C4-2B (cell line): ENCODE data around the gene TMEM39A.

ENCODE experiments used
- H3K27ac ChIP-seq: fragments of 450-650 bp; 2 replicates; pipeline ENCODE4 v1.5.1; 2017
- CTCF ChIP-seq: fragments of 450-650 bp; conservative IDR thresholded peaks from 2 replicates; pipeline ENCODE4 v1.5.1; 2017; ENCODE audit warnings: mild to moderate bottlenecking
- ZFX ChIP-seq: fragments of 450-650 bp; IDR thresholded peaks from 2 replicates; pipeline ENCODE4 v1.6.1; 2017

TMEM39A gene

GRCh38 chr3:119456469-119456868, 6.9 kb downstream of the TMEM39A start:
- no peak overlapping the region for H3K27ac ChIP-seq
- no peak for TF ChIP-seq CTCF
- no peak for TF ChIP-seq ZFX

GRCh38 chr3:119453822-119454221, 9.6 kb downstream of the TMEM39A start:
- no peak overlapping the region for H3K27ac ChIP-seq

GRCh38 chr3:119444590-119444989, 18.8 kb downstream of the TMEM39A start:
- H3K27ac ChIP-seq = no peak overlapping the region
- TF ChIP-seq CTCF (no peak), ZFX (no peak)

More at GRCh38 chr3:119453822-119454221, 9.6 kb downstream of the TMEM39A start:
- TF ChIP-seq ZFX = no peak
- no peak for TF ChIP-seq CTCF

GRCh38 chr3:119443179-119443578, 20.2 kb downstream of the TMEM39A start:
- TF ChIP-seq ZFX = no peak
- no peak for TF ChIP-seq CTCF
- H3K27ac ChIP-seq = no peak overlapping the region

- TF ChIP-seq ZFX (no peak), CTCF (no peak)
- no peak overlapping the region for H3K27ac ChIP-seq
Observed at GRCh38 chr3:119437691-119438258, 25.6 kb downstream of the TMEM39A start.

- H3K27ac ChIP-seq = no peak overlapping the region
- TF ChIP-seq ZFX (no peak), CTCF (no peak)
Observed at GRCh38 chr3:119436977-119437376, 26.4 kb downstream of the TMEM39A start.

GRCh38 chr3:119434703-119435102, 28.7 kb downstream of the TMEM39A start:
- no peak overlapping the region for H3K27ac ChIP-seq
- TF ChIP-seq ZFX (no peak), CTCF (no peak; the same call in 1 of the 2 replicates)
